ENCODE results near the gene C5AR2. TPM values are rescaled to one million over a fixed set of nuclear protein-coding genes. Genes with fewer than 3 reads are reported as not detected.
A peak's percentile ranks its signal among the peaks of the same experiment; 100 is the strongest.

The C5AR2 gene
- total RNA-seq, 2 experiments from 2014 or later = 0.06 to 0.19 TPM

GRCh38 chr19:47348819-47349795, 17.1 kb downstream of the C5AR2 start, which contains the start of gene DHX34:
TSS of gene DHX34 (plus strand) at chr19:47349315. CDS start at chr19:47353031, 3,716 bp downstream.
- ATAC-seq (ENCODE audit: poor library complexity) = peak; percentile 98
- Mint-ChIP-seq H3K27ac (peak within 1 kb of the TSS; percentile 83), H3K4me3 (peak within 1 kb of the TSS; percentile 92), H3K36me3 (ENCODE audit: low read depth) (peaks cover 36% of the 10 kb centered on the region), H3K27me3 (no peaks in the 10 kb centered on the region), H3K9me3 (no peaks in the 10 kb centered on the region), H3K4me1 (ENCODE audit: low read depth) (peaks cover 39% of the 10 kb centered on the region)
- intact Hi-C loops (cut with DNase I, micrococcal nuclease) = loop anchor here in 1 of 2 experiments (1.0 to 5.0 kb wide), 3 partner anchors 75 to 396 kb away; partner anchors contain the start of genes INAFM1 and NOP53
- peak; percentile 98 to 100 (median 99) for DNase-seq
- peaks cover 33% of the 10 kb centered on the region for H3K4me1 ChIP-seq (ENCODE audit: insufficient read depth, low read length)
- H3K27ac ChIP-seq (ENCODE audit: low read depth in 1 of 2, low read length in 2 of 2) = peak within 1 kb of the TSS; percentile 65 to 75
- H3K36me3 ChIP-seq (ENCODE audit: insufficient read depth, low read length) = peaks cover 18% of the 10 kb centered on the region
- no peaks in the 10 kb centered on the region for H3K9me3 ChIP-seq (ENCODE audit: control insufficient read depth in 1 of 2, insufficient read depth in 1 of 2, low read length in 2 of 2)
- no peaks in the 10 kb centered on the region for H3K27me3 ChIP-seq (ENCODE audit: control insufficient read depth in 1 of 2, insufficient read depth in 2 of 2, low read length in 2 of 2)
- peak within 1 kb of the TSS; percentile 83 for H3K4me3 ChIP-seq (ENCODE audit: low read length)
- CTCF ChIA-PET = interaction anchor here (0.5 to 2.4 kb wide), 33 partner anchors 10 to 1950 kb away, joined by 3 to 11 read pairs (median 4); partner anchors contain the start of genes C5AR1, CCDC9, EHD2 and INAFM1
- POLR2A ChIA-PET = interaction anchor here (0.5 to 1.7 kb wide), 14 partner anchors 12 to 983 kb away, joined by 3 to 8 read pairs (median 5); partner anchors contain the start of genes CCDC9, INAFM1, NOP53 and ZC3H4
- TF ChIP-seq, protein P1, sequence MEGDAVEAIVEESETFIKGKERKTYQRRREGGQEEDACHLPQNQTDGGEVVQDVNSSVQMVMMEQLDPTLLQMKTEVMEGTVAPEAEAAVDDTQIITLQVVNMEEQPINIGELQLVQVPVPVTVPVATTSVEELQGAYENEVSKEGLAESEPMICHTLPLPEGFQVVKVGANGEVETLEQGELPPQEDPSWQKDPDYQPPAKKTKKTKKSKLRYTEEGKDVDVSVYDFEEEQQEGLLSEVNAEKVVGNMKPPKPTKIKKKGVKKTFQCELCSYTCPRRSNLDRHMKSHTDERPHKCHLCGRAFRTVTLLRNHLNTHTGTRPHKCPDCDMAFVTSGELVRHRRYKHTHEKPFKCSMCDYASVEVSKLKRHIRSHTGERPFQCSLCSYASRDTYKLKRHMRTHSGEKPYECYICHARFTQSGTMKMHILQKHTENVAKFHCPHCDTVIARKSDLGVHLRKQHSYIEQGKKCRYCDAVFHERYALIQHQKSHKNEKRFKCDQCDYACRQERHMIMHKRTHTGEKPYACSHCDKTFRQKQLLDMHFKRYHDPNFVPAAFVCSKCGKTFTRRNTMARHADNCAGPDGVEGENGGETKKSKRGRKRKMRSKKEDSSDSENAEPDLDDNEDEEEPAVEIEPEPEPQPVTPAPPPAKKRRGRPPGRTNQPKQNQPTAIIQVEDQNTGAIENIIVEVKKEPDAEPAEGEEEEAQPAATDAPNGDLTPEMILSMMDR (IDR thresholded peaks at IDR 0.05) = peak; percentile 89

- peaks cover 45% of the 10 kb centered on the region for H3K4me1 Mint-ChIP-seq (ENCODE audit: low read depth)
- peaks cover 48% of the 10 kb centered on the region for H3K36me3 Mint-ChIP-seq (ENCODE audit: low read depth)
- Histone ChIP-seq H3K9me3 (ENCODE audit: control insufficient read depth in 1 of 2, insufficient read depth in 1 of 2, low read length in 2 of 2) (no peaks in the 10 kb centered on the region), H3K36me3 (ENCODE audit: insufficient read depth, low read length) (peaks cover 29% of the 10 kb centered on the region), H3K4me1 (ENCODE audit: insufficient read depth, low read length) (peaks cover 37% of the 10 kb centered on the region), H3K4me3 (ENCODE audit: low read length) (no peak overlapping the region), H3K27me3 (ENCODE audit: control insufficient read depth in 1 of 2, insufficient read depth in 2 of 2, low read length in 2 of 2) (no peaks in the 10 kb centered on the region), H3K27ac (ENCODE audit: low read depth in 1 of 2, low read length in 2 of 2) (no peak overlapping the region)
- TF ChIP-seq, protein P1 (IDR thresholded peaks at IDR 0.05) = no peak
- peak overlapping the region; percentile 12 for H3K27ac Mint-ChIP-seq
- DNase-seq (no peak), ATAC-seq (ENCODE audit: poor library complexity) (no peak)
- ChIA-PET POLR2A (no interaction called here), CTCF (interaction anchor here (2.4 kb wide), 1 partner anchor 41 kb away, joined by 11 read pairs; no protein-coding TSS in a partner anchor)
- intact Hi-C loops (cut with DNase I, micrococcal nuclease) = no loop called here
- no peaks in the 10 kb centered on the region for H3K27me3 Mint-ChIP-seq
- no peaks in the 10 kb centered on the region for H3K9me3 Mint-ChIP-seq
- H3K4me3 Mint-ChIP-seq = peak overlapping the region; percentile 67
These were observed 18.7 kb downstream of the C5AR2 start for GRCh38 chr19:47350630-47351029.

DNA sequence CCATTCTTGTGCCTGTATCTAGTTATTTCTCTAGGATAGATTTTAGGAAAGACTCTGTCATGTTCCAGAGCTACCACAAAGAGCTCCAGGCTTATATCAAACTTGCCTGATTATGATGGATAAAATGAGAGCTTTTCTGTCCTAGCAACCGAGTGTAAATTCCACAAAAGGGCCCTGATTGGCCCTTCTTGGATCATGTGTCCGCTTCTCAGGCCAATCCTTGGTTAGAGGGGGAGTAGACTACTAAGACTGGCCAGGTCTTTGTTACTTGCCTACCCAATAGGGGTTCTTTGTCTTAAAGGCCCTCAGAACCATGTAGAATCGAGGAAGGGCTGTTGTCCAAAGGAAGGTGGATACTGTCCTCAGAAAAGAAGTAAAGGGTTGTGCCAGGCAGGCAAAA, 19.6 kb downstream of the C5AR2 start:
- POLR2A ChIA-PET = no interaction called here
- Mint-ChIP-seq H3K4me1 (ENCODE audit: low read depth) (peaks cover 45% of the 10 kb centered on the region), H3K27ac (no peak overlapping the region), H3K27me3 (no peaks in the 10 kb centered on the region), H3K9me3 (no peaks in the 10 kb centered on the region), H3K36me3 (ENCODE audit: low read depth) (peaks cover 57% of the 10 kb centered on the region), H3K4me3 (peak overlapping the region; percentile 66)
- Histone ChIP-seq H3K27me3 (ENCODE audit: control insufficient read depth in 1 of 2, insufficient read depth in 2 of 2, low read length in 2 of 2) (no peaks in the 10 kb centered on the region), H3K4me1 (ENCODE audit: insufficient read depth, low read length) (peaks cover 37% of the 10 kb centered on the region), H3K4me3 (ENCODE audit: low read length) (no peak overlapping the region), H3K36me3 (ENCODE audit: insufficient read depth, low read length) (peaks cover 37% of the 10 kb centered on the region), H3K27ac (ENCODE audit: low read depth in 1 of 2, low read length in 2 of 2) (no peak overlapping the region), H3K9me3 (ENCODE audit: control insufficient read depth in 1 of 2, insufficient read depth in 1 of 2, low read length in 2 of 2) (no peaks in the 10 kb centered on the region)
- intact Hi-C loops (cut with DNase I, micrococcal nuclease) = no loop called here
- DNase-seq (peak in 1 of 14 experiments; percentile 14), ATAC-seq (ENCODE audit: poor library complexity) (no peak)
- TF ChIP-seq, protein P1 (IDR thresholded peaks at IDR 0.05) = no peak
- CTCF ChIA-PET = no interaction called here

Data from CD4-positive, alpha-beta T cell (primary cell).